Fibroblast of the conjunctiva (primary cell): ENCODE results near the gene KIAA1671.
A peak's percentile ranks its signal among the peaks of the same experiment; 100 is the strongest.

Experiments used
- DNase-seq: peaks from one replicate; pipeline ENCODE4 v3.0.0-alpha.2; 2010; ENCODE audit warnings: low read depth

KIAA1671 gene

DNA sequence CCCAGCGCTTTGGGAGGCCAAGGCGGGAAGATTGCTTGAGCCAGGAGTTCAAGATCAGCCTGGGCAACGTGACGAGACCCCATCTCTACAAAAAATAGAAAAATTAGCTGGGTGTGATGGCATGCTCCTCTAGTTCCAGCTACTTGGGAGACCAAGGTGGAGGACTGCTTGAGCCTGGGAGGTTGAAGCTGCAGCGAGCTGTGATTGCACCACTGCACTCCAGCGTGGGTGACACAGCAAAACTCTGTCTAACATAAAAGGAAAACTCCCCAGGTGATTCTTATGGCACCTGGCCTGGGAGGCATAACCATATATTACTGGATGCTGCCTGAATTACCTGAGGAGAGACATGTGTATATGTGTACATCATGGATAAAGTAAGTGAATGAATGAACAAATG, 29.1 kb downstream of the KIAA1671 start:
- no peak for DNase-seq

DNA sequence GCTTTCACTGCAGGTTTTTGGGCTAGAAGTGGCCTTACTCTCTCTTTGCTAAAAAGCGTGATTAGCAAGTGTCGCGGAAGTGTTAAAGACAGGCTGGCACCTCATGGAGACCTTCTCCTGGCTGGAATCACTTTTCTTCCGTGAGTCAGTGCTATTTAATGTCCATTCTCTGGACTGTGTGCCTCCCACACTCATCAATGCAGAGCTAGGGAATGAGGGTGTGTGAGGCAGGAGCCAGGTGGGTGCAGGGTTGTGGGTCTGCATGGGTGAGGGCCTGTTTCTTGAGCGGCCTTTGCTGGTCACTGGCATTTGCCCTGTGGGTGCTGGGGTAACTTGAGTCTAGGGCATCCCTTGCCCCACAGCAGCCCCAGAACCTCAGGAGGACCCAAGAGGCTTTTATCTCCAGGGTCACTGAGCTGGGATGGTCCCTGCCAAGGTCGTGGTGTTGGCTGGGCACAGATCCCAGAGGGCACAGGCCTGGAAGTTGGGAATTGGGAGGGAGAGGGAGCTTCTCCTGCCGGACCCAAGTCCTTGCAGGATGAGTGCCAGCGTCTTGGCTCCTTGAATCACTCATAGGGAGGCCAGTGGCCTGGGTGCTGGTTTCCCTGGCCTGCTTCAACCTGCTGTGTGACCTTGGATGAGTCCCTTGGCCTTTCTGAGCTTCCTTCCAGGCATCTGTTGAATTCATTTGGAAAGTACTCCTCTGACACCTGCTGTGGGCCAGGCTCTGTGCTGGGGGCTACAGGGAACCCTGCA, 30.0 kb downstream of the KIAA1671 start:
- DNase-seq = no peak

DNA sequence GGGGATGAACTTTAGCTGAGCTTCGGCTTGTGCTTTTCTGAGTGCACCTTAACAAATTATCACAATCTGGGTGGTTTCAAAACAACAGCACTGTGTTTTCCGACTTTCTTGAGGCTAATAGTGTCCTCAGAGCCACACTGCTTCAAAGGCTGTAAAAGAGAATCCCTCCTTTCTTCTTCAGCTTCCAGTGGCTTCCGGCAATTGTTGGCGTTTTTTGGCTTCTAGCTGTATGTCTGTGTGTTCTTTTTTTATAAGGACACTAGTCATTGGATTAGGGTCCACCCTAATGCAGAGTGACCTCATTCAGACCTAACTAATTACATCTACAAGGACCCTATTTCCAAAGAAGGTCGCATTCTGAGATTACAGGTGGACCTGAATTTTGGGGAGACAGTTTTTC, 30.6 kb downstream of the KIAA1671 start:
- DNase-seq = no peak

DNA sequence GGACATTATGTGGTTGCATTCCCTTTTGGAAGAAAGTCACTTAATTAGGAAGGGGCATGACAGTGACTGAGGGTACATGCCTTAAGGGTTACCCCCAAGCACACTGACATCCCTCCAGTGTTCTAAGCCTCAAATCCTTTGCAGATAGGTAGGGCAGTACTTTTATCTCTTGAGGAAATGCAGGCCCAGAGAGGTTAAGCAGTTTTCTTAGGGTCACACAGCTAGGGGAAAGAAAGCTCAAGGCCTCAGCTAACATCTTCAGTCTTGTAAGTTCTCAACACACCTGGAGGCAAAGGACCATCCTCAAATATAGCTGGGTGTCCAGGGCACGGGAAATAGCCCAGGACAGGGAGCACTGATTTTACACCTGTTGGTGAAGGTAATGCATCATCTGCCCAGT, 31.6 kb downstream of the KIAA1671 start:
- no peak for DNase-seq

DNA sequence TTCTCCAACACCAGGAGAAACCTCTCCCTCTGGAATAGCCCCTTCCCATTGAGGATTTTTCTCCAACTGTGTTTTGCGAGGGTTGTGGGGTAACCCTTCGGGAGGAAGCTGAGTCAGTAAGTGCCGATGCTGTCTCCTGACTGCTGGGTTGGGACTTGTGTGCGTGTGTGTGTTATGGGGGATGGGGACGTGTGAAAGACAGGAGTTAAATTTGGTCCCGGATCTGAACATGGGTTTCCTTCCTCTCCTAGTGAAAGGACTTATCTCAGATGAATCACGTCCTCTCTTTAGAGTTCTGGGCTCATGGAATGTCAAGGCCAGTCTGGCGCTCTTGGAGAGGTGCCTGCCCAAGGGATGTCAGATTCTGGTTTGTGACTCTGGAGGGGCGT, 33.3 kb downstream of the KIAA1671 start:
- no peak for DNase-seq

DNA sequence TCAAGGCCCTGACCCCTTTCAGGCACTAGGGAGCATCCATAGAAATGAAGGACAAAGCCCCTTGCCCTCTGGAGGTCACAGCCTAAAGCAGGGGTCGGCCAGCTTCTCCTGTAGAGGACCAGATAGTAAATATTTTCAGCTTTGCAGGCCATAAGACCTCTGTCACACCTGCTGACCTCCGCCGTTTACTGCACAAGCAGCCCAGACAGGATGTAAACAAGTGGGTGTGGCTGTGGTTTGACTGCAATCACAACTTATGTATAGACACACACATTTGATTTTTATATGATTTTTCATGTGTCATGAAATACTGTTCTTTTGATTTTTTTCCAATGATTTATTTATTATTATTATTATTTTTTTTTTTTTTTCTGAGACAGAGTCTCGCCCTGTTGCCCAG, 34.3 kb downstream of the KIAA1671 start:
- DNase-seq = no peak

DNA sequence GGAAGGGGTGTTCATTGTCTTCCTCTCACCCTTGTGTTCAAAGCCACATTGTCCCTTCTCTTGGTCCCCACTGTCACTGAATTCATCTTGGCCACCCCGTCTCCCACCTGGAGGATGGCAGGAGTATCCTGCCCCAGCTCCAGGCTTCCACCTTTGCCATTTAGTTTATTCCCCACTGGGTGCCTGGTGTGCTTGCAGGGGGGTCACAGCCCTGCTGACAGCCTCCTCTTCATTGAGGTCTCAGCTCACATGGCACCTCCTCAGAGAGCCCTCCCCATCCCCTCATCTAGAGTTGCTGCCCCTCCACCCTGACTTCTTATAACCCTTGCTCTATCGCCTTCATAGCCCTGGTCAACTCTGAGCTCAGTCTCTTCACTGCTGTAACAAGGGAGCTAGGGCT, 36.6 kb downstream of the KIAA1671 start:
- no peak for DNase-seq

DNA sequence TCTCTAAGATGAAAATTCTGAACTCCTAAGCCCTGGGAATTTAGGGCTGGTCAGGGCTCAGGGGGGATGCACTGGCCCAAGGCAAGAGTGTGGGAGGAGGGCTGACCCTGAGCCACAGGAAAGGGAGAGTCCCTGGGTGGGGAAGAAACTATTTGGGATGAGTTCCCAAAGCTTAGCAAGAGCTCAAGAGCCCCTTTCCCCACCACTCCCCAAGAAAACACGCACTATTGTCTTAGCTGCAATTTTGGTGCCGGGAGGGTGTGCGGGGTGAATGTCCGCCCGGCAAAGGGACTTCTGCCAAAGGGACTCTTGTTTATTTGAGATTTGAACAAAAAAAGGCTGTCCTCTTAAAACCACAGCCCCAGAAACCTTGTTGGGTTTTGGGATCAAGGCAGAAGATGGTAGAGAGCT, 37.0 kb downstream of the KIAA1671 start:
- DNase-seq = no peak

DNA sequence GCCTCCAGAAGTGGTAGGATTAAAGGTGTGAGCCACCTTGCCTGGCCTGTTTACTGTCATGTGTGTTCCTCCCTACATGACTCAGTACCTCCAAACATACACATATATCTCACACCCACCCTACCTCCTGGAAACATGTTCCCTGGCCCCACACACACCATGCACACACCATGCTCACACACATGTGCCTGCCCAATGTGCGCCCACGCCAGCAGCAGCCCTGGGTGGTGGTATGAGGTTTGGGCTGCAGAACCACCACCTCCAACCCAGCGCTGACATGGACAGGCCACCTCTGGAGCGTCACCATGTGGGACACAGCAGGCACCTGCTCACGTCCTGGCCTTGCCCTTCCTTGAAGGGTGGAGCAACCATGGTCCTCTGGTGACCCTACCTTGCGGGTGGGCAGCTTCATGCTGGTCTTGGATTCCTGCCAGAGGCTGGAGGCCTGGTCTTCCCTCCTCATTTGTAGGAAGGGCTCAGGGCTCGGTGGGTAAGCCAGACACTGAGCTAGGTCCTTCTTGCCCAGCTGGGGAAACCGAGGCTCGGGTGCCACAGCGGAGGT, 37.9 kb downstream of the KIAA1671 start:
- no peak for DNase-seq

DNA sequence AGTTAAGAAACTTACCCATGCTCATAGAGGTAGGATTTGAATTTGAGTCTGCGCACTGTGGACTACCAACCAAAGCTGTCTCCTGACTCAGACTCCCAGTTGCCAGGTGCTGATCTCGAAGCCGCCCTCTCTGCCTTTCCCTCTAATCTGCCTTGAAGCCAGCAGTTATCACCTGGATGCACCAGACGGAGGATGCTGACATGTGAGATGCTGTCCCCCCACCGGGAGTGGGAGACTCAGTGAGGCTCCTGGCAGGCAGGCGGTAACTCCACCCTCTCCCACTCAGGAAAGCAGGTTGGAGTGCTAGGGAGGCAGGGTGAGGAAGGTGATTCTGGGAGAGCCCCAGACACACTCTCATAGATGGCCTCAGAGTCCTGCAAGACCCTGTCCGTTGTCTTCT, 40.4 kb downstream of the KIAA1671 start:
- no peak for DNase-seq

DNA sequence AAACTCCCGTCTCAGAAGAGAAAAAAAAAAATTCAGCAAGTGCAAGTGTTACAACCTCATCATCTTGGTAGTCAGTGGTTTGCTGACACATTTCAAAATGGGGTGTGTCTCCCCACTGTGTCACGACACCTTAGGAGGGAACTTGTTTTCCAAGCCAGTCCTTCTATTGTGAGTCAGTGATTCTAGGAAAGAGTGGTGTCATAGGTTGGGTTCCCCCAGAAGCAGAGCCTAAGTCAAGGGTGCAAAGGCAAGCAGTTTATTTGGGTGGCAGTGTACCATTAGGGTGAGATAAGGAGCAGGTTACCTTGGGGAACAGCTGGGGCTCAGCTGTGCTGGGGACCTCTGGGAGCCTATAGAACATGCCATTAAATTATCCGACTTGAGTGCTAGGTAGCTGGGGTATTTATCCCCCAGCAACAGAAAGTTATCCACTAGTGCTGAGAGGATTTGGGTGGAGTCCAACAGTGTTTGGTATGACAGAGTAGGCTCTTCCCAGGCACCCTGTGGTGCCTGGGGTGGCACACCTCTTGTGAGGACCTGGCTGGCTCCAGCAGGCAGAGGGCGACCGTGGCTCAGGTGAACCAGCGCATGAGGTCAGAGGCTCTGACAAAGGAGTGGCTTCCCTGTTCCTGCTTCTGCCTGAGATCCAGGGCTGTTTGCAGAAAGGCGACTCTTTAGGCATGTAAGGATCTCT, 41.7 kb downstream of the KIAA1671 start:
- no peak for DNase-seq

DNA sequence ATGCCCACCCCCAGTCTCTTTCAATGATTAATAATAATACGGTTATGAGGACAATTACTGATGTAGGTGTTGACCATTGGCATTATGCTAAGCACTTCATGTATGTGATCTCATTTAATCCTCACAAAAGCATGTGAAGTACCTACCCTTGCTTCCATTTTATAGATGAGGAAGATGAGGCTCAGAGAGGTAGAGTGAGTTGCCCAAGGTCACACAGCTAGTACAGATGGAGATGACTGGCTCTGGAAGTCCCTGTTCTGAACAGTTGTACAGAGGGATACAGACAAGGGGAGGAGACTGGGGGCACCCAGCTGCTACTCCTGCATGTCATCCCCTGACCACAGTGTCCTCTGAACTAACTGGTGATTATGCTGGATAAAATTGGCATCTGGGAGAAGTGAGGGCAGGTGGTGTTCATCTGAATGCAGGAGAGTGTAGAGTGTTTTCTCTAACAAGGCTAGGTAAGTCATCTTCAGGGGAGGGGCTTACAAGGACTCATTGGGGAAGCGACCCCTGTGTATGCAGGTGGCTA, 43.2 kb downstream of the KIAA1671 start:
- no peak for DNase-seq

DNA sequence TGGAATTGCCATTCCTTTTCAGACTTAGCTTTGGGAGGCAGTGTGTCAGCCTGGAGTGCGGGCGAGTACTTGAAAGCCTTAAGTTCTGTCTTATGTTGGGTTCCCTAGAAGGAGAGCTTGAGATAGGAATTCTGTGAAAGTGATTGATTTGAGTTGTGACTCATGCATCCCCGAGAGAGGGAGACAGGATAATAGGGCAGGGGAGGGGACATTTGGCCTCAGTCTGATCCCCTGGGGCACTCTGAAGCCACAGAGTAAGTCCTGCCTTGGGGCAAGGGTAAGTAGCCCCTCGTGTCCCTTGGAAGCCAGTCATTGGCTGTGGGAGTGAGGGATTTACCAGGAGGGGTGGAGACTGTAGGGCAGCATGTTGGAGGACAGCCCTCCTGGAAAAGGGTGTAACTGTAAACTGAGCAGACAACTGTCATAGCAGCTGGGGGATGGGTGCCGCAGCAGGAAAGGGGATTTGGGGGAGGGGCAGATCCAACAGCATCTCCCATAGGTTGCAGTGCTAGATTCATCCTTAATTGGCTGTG, 44.0 kb downstream of the KIAA1671 start:
- DNase-seq = peak; percentile 36

DNA sequence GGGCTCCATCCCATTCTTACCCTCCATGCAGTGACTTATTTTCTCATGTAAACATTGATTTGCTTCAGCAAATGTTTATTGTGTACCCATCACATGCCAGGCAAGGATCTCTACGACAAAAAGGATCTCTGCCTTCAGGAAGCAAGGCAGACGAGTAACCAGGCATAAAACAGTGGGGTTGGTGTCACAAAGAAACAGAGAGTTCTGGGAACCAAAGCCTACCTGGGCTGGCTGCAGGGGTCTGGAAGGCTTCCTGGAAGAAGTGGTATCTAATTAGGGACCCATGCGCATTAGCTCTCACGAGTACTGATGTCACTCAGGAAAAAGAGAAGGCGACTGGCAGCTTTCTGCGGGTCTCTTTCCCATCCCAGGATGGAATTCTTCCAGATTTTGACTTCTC, 44.5 kb downstream of the KIAA1671 start:
- DNase-seq = no peak

DNA sequence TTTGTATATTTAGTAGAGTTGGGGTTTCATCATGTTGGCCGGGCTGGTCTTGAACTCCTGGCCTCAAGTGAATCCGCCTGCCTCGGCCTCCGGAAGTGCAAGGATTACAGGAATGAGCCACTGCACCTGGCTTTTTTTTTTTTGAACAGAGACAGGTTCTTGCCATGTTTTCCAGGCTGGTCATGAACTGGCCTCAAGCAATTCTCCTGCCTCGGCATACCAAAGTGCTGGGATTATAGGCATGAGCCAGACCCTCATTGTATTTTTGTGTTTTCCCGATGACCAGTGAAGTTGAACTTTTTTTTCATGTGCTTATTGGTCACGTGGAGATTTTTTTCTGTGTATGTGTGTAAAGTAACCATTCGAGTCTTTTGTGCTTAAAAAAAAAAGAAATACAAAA, 48.2 kb downstream of the KIAA1671 start:
- no peak for DNase-seq

DNA sequence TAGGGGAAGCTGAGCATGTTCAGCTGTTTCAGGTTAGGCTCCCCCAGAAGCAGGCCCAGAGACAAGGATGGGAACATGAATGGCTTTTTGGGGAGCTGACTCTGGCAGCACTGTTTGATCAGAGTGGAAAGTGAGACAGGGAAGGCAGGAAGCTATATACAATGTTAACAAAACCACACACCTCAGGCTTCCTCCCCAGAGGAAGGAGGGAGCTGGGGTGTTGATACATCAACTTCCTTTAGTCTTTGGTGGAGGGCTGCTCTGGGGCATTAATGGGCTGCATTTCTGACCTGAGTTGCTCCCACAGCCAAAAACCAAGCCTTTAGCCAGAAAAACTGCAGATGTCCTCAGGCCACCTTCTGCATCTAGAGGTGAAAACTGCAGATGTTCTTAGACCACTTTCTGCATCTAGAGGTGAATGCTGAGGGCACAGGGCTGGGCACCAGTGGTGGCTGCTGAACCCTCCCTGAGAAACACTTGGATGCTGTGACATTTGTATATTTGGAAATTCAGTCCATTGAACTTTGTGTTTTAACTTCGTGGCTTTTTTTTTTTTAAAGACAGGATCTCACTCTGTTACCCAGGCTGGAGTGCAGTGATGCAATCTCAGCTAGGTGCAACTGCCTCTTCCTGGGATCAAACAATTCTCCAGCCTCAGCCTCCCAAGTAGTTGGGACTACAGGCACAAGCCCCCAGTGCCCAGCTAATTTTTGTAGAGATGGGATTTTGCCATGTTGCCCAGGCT, 49.9 kb downstream of the KIAA1671 start:
- DNase-seq = no peak

DNA sequence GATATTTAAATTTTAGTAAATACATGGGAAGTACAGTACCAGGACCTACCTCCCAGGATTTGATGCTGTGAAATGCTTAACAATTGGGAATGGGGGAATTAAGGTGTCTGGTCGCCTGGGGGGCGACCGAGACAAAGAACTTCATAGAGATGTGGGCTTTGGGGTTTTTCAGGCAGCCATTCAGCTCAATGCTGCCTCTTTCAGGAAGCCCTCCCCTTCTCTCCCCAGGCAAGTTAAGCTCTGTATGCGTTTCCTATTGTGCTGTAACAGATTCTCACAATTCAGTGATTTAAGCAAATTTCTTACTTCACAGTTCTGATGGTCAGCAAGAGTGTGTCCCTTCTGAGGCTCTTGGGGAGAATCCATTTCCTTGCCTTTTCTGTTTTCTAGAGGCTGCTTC, 53.8 kb downstream of the KIAA1671 start:
- DNase-seq = no peak

DNA sequence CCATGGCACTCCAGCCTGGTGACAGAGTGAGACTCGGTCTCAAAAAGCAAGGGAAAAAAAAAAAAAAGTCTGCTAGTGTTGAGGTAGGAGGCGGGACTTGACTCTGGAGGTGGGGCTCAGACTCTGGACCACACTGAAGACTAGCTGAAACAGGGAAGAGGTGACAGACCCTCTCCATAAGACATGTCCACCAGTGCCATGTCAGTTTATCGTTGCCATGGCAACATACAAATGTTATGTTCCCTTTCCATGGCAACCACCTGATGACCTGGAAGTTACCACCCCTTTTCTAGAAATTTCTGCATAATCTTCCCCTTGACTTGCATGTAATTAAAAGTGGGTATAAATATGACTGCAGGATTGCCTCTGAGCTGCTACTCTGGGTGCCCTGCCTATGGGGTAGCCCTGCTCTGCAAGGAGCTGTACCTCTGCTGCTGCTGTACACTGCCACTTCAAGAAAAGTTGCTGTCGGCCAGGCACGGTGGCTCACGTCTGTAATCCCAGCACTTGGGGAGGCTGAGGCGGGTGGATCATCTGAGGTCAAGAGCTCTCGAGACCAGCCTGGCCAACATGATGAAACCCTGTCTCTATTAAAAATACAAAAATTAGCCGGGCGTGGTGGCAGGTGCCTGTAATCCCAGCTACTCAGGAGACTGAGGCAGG, 55.1 kb downstream of the KIAA1671 start:
- no peak for DNase-seq

DNA sequence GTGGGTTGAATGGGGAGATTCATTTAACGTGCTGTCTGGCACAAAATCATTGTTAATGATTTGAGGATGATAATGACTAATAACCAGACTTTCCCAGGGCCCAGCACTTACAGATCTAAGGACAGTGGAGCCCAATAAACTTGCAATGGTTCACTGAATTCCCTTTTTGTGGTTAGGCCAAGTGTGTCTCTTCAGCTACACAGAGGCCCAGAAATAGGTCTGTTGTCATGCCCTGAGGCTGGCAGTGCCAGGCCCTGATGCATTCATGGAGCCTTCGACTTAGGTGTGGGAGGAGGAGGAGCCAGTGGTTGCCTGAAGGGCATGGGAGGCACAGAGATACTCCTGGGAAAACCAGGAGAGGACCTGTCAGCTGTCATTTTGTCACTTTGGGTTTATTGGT, 56.1 kb downstream of the KIAA1671 start:
- no peak for DNase-seq

DNA sequence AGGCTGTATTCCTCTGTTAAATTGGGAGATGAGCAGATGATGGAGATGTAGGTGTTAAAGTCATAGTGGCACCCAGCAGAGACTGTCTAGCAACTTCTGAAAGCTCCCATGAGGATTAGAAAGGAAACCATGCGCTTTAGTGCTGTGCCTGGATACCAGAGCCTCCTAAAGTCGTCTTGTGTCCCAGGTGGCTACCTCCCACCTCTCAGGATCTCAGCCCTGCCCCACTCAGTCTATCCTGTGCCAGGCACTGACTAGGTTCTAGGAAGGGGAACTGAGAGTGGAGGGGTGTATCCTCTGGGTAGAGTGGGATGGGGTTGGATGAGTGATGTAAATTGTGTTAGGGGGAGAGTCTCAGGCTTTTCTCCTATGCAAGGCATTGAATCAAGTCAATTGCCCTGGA, 60.2 kb downstream of the KIAA1671 start:
- no peak for DNase-seq

DNA sequence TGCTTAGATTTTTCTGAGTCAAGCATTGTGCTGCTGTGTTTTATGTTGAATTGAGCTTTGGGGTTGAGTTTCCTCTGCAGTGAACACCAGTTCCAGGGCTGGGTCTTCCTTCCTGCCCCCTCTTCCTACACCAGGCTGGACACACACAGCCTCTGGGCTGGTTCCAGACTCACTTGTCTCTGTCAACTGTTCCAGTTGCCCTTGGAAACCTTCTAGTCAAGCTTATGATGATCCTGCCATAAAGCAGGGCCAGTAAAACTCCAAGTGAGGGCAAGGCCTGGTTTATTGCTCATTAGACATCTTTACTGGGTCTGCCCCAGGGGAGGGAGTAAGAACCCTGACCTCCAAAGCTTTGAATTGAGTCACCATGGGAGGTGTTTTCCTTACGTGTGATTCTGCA, 61.1 kb downstream of the KIAA1671 start:
- DNase-seq = no peak
